Measurements from ENCODE around the gene ZNF669. TPM values are rescaled to one million over a fixed set of nuclear protein-coding genes. Genes with fewer than 3 reads are reported as not detected.

The ZNF669 gene
- 2.8 to 4.5 TPM (median 3.4 TPM) in 5 replicates for total RNA-seq (2022; extraction: Qiagen RNA extraction)

GRCh38 chr1:247103859-247104591 is at the start of gene ZNF669:
Gene ZNF669, minus strand, starts transcription at chr1:247104356. Its CDS starts 157 bp downstream, at chr1:247104199.

GRCh38 chr1:247078258-247079140 is 25.7 kb downstream of the ZNF669 start, which contains the start of gene ZNF670:
Gene ZNF670, minus strand, starts transcription at chr1:247078811. Its CDS starts 215 bp downstream, at chr1:247078596.

Other genes with a start within 250 kb of the ZNF669 start
- 22.6 to 31.5 TPM (median 29.0 TPM) in 5 replicates for gene AHCTF1, start 172.4 kb downstream of the ZNF669 start, total RNA-seq (2022; extraction: Qiagen RNA extraction)
- gene ZNF695, start 96.3 kb downstream of the ZNF669 start, total RNA-seq (2022; extraction: Qiagen RNA extraction): 2.1 to 3.2 TPM (median 2.4 TPM) in 5 replicates
- 3.3 to 4.4 TPM (median 3.5 TPM) in 5 replicates for gene ZNF670, start 25.5 kb downstream of the ZNF669 start, total RNA-seq (2022; extraction: Qiagen RNA extraction)
- 4.0 to 5.2 TPM (median 4.8 TPM) in 5 replicates for gene ZNF124, start 67.7 kb upstream of the ZNF669 start, total RNA-seq (2022; extraction: Qiagen RNA extraction)
- not detected in 5 replicates for gene VN1R5, start 151.7 kb upstream of the ZNF669 start, total RNA-seq (2022; extraction: Qiagen RNA extraction)
- gene ZNF496, start 227.5 kb upstream of the ZNF669 start, total RNA-seq (2022; extraction: Qiagen RNA extraction): 14.9 to 19.1 TPM (median 17.9 TPM) in 5 replicates

Measured in A549 treated with Mapracorat at 1 μM for 4 hours (cell line).